ENCODE data around the gene PDC. TPM values are rescaled to one million over a fixed set of nuclear protein-coding genes. Genes with fewer than 3 reads are reported as not detected.

PDC gene
- total RNA-seq, result not detected in 2 replicates

DNA sequence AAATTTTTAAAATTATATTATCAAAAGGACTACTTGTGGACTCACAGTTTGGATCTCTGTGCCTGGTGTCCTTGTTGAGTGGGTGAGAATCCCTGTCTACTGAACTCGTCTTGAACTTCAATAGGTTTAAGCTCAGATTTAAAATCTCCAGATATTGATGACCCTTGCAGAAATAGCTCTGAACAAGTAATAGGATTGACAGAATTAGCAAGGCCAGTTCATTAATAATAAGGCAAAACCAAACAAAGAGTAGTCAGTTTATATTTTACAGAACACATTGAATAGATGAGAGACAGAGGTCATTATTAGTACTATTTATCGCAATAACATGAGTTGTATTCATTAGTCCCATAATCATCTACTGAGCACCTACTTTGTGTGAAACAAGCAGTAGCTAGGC lies at the start of gene PDC:
Gene PDC, minus strand, starts transcription at position 101 of the 400 bp plus-strand sequence. CDS start 11,655 bp downstream, outside the sequence.
- no peak within 1 kb of the TSS for H3K4me3 ChIP-seq (ENCODE audit: low read depth, low read length)
- DNase-seq (ENCODE audit: low read depth), result no peak
- TF ChIP-seq CTCF (conservative IDR thresholded peaks at IDR 0.05; ENCODE audit: low read depth, low read length), result no peak

- no peak for DNase-seq (ENCODE audit: low read depth)
- no peak overlapping the region for H3K4me3 ChIP-seq (ENCODE audit: low read depth, low read length)
- no peak for TF ChIP-seq CTCF (conservative IDR thresholded peaks at IDR 0.05; ENCODE audit: low read depth, low read length)
Observed at GRCh38 chr1:186503190-186503589, 42.3 kb upstream of the PDC start.

GRCh38 chr1:186502087-186502486 lies 41.2 kb upstream of the PDC start:
- no peak overlapping the region for H3K4me3 ChIP-seq (ENCODE audit: low read depth, low read length)
- no peak for TF ChIP-seq CTCF (conservative IDR thresholded peaks at IDR 0.05; ENCODE audit: low read depth, low read length)
- no peak for DNase-seq (ENCODE audit: low read depth)

- TF ChIP-seq CTCF (conservative IDR thresholded peaks at IDR 0.05; ENCODE audit: low read depth, low read length), result no peak
- DNase-seq (ENCODE audit: low read depth), result no peak
- no peak overlapping the region for H3K4me3 ChIP-seq (ENCODE audit: low read depth, low read length)
Observed at GRCh38 chr1:186500804-186501203, 39.9 kb upstream of the PDC start.

DNA sequence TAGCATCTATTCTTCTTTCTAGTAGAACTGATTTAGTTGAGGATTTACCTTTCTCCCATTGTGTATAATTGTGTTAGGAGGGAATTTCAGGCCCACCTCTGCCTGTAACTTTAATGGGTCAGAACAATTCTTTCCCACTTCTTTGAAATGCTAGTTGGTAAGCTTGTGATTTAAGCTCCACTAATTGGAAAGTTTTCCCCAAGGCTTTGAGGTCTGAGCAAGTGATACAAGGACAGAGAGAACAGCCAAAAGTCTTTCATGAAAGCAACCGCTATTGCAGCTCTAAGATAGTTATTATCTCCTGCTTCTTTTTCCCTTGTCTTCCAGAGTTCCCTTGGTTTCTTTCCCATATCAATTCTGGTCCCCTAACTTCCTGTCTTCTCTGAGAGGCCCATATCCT lies 38.7 kb upstream of the PDC start:
- no peak overlapping the region for H3K4me3 ChIP-seq (ENCODE audit: low read depth, low read length)
- no peak for DNase-seq (ENCODE audit: low read depth)
- no peak for TF ChIP-seq CTCF (conservative IDR thresholded peaks at IDR 0.05; ENCODE audit: low read depth, low read length)

- no peak for DNase-seq (ENCODE audit: low read depth)
- no peak for TF ChIP-seq CTCF (conservative IDR thresholded peaks at IDR 0.05; ENCODE audit: low read depth, low read length)
Observed at GRCh38 chr1:186498695-186499389, 37.9 kb upstream of the PDC start.

GRCh38 chr1:186498071-186498470 lies 37.2 kb upstream of the PDC start:
- no peak for TF ChIP-seq CTCF (conservative IDR thresholded peaks at IDR 0.05; ENCODE audit: low read depth, low read length)
- H3K4me3 ChIP-seq (ENCODE audit: low read depth, low read length), result no peak overlapping the region
- no peak for DNase-seq (ENCODE audit: low read depth)

More at GRCh38 chr1:186498695-186499389, 37.9 kb upstream of the PDC start:
- no peak overlapping the region for H3K4me3 ChIP-seq (ENCODE audit: low read depth, low read length)
